Keratinocyte (primary cell): ENCODE data around the gene PLEKHA6. TPM values are rescaled to one million over a fixed set of nuclear protein-coding genes. Genes with fewer than 3 reads are reported as not detected.

Experiments
- DNase-seq: peaks from one replicate; pipeline ENCODE4 v3.0.0-alpha.2; 2011; ENCODE audit warnings: low read depth, missing footprints, low spot score
- FAIRE-seq: peaks from 2 replicates; lab custom pipeline; 2011; peaks lifted over from hg19 to GRCh38; lab: Jason Lieb, UNC
- H2AFZ ChIP-seq: 2 replicates; pipeline ENCODE4 v1.6.0; 2012; ENCODE audit warnings: low read length, control low read depth, inconsistent platforms; ENCODE audit not compliant: control insufficient read depth
- H3K27ac ChIP-seq: 2 replicates; pipeline ENCODE4 v1.5.1; 2011; ENCODE audit warnings: low read length; ENCODE audit not compliant: control insufficient read depth, insufficient read depth
- H3K27me3 ChIP-seq: 3 replicates; pipeline ENCODE4 v1.6.0; 2011; ENCODE audit warnings: low read length; ENCODE audit not compliant: control insufficient read depth, insufficient read depth; ENCODE audit errors: extremely low read depth
- H3K36me3 ChIP-seq, 2 experiments: 2 replicates in 1 of 2; 3 replicates in 1 of 2; pipeline ENCODE4 v1.5.1; 2011; ENCODE audit warnings: low read length in 2 of 2, mild to moderate bottlenecking in 1 of 2; ENCODE audit not compliant: control insufficient read depth in 2 of 2, insufficient read depth in 2 of 2; ENCODE audit errors: extremely low read depth in 1 of 2
- H3K4me1 ChIP-seq: 3 replicates; pipeline ENCODE4 v1.5.1; 2011; ENCODE audit warnings: low read length; ENCODE audit not compliant: control insufficient read depth, insufficient read depth; ENCODE audit errors: extremely low read depth
- H3K4me2 ChIP-seq: 3 replicates; pipeline ENCODE4 v1.6.0; 2011; ENCODE audit warnings: low read depth, low read length; ENCODE audit not compliant: control insufficient read depth, insufficient read depth; ENCODE audit errors: extremely low read depth
- H3K4me3 ChIP-seq, 3 experiments: fragments of 200-600 bp in 1 of 3; sonication (generic) in 1 of 3; 2 replicates in 2 of 3; 3 replicates in 1 of 3; pipeline ENCODE4 v1.5.1; 2011 to 2016; ENCODE audit warnings: low read length in 3 of 3, mild to moderate bottlenecking in 3 of 3, control low read depth in 2 of 3, inconsistent platforms in 1 of 3, low read depth in 1 of 3, mixed read lengths in 1 of 3, mixed run types in 1 of 3, moderate library complexity in 1 of 3; ENCODE audit not compliant: control insufficient read depth in 2 of 3, insufficient read depth in 2 of 3; ENCODE audit errors: extremely low read depth in 1 of 3
- H3K79me2 ChIP-seq: 2 replicates; pipeline ENCODE4 v1.6.0; 2012; ENCODE audit warnings: low read length; ENCODE audit not compliant: control insufficient read depth, insufficient read depth
- H3K9ac ChIP-seq: 3 replicates; pipeline ENCODE4 v1.6.0; 2011; ENCODE audit warnings: low read length; ENCODE audit not compliant: control insufficient read depth, insufficient read depth; ENCODE audit errors: extremely low read depth
- H3K9me1 ChIP-seq: 3 replicates; pipeline ENCODE4 v1.6.0; 2011; ENCODE audit warnings: low read length; ENCODE audit not compliant: control insufficient read depth, insufficient read depth; ENCODE audit errors: extremely low read depth
- H3K9me3 ChIP-seq: 2 replicates; pipeline ENCODE4 v1.5.1; 2012; ENCODE audit warnings: low read depth, low read length; ENCODE audit not compliant: control insufficient read depth
- H4K20me1 ChIP-seq: 3 replicates; pipeline ENCODE4 v1.6.0; 2011; ENCODE audit warnings: low read length; ENCODE audit not compliant: control insufficient read depth, insufficient read depth; ENCODE audit errors: extremely low read depth
- CTCF ChIP-seq, 3 experiments: IDR thresholded peaks in 1 of 3; conservative IDR thresholded peaks in 1 of 3; optimal IDR thresholded peaks in 1 of 3; 2 replicates in 2 of 3; 3 replicates in 1 of 3; pipeline versions ENCODE3 to v1.5.1; 2011; ENCODE audit warnings: low read length in 3 of 3, mild to moderate bottlenecking in 3 of 3, moderate library complexity in 2 of 3, control low read depth in 1 of 3, inconsistent platforms in 1 of 3; ENCODE audit not compliant: insufficient read depth in 2 of 3; ENCODE audit errors: extremely low read depth in 1 of 3
- EZH2 ChIP-seq: IDR thresholded peaks from one replicate; pipeline ENCODE4 v1.6.1; 2012; ENCODE audit warnings: inconsistent platforms, mild to moderate bottlenecking, low read length, moderate library complexity
- dilution Hi-C: fragments of 300-500 bp; cut with MboI; formaldehyde crosslinking; loops from one replicate; pipeline ENCODE4 v1.7.0; 2020; ENCODE audit warnings: low sequenced_read_pairs; ENCODE audit not compliant: extremely low pct_ligation_motif_present
- polyA plus RNA-seq, 5 experiments: library from polyadenylated mRNA; depleted of rRNA in 3 of 5; stranded (reverse) in 3 of 5; stranded (forward) in 1 of 5; unstranded in 1 of 5; fragments of >200 nt; gene quantifications; 1 replicate in 1 of 5; 2 replicates in 3 of 5; 3 replicates in 1 of 5; pipeline versions ENCODE4 v1.2.1 to v1.2.3, GENCODE V29; 2011 to 2012; ENCODE audit warnings: missing spikeins in 2 of 5, low read depth in 1 of 5, low replicate concordance in 1 of 5

PLEKHA6 gene
- polyA plus RNA-seq, 1 donor (not counting 4 experiments of a cell fraction or from before 2014, with no cell fraction given): 1.5 TPM

- no peak for FAIRE-seq
- no peak overlapping the region for H3K9ac ChIP-seq
- no peaks in the 10 kb centered on the region for H3K79me2 ChIP-seq
- H3K4me1 ChIP-seq: peaks cover 3% of the 10 kb centered on the region
- no peak for TF ChIP-seq CTCF (optimal IDR thresholded peaks at IDR 0.05 in 1 of 3, IDR thresholded peaks at IDR 0.05 in 1 of 3, conservative IDR thresholded peaks at IDR 0.05 in 1 of 3; ENCODE audit: extremely low read depth in 1 of 3, insufficient read depth in 2 of 3, low read length in 3 of 3)
- no peak for TF ChIP-seq EZH2
- H4K20me1 ChIP-seq: no peaks in the 10 kb centered on the region
- H3K36me3 ChIP-seq: peaks cover 0 to 8% of the 10 kb centered on the region in 2 experiments
- no peak overlapping the region for H3K27ac ChIP-seq
- dilution Hi-C loops: no loop called here
- no peak for DNase-seq
- no peaks in the 10 kb centered on the region for H3K9me3 ChIP-seq
- H3K9me1 ChIP-seq: no peaks in the 10 kb centered on the region
- H3K4me2 ChIP-seq: no peak overlapping the region
- H2AFZ ChIP-seq: no peak overlapping the region
- H3K27me3 ChIP-seq: no peaks in the 10 kb centered on the region
- no peak overlapping the region for H3K4me3 ChIP-seq
Measured at GRCh38 chr1:204242920-204243319, 116.8 kb downstream of the PLEKHA6 start.

GRCh38 chr1:204241914-204242313, 117.8 kb downstream of the PLEKHA6 start:
- TF ChIP-seq EZH2 (no peak), CTCF (optimal IDR thresholded peaks at IDR 0.05 in 1 of 3, IDR thresholded peaks at IDR 0.05 in 1 of 3, conservative IDR thresholded peaks at IDR 0.05 in 1 of 3; ENCODE audit: extremely low read depth in 1 of 3, insufficient read depth in 2 of 3, low read length in 3 of 3) (no peak)
- H3K36me3 ChIP-seq: peaks cover 0 to 8% of the 10 kb centered on the region in 2 experiments
- dilution Hi-C loops: no loop called here
- no peaks in the 10 kb centered on the region for H3K27me3 ChIP-seq
- no peak overlapping the region for H3K4me2 ChIP-seq
- FAIRE-seq: no peak
- DNase-seq: no peak
- H3K4me1 ChIP-seq: peaks cover 3% of the 10 kb centered on the region
- H3K9me3 ChIP-seq: no peaks in the 10 kb centered on the region
- no peak overlapping the region for H3K9ac ChIP-seq
- no peaks in the 10 kb centered on the region for H3K9me1 ChIP-seq
- no peak overlapping the region for H2AFZ ChIP-seq
- no peaks in the 10 kb centered on the region for H3K79me2 ChIP-seq
- no peaks in the 10 kb centered on the region for H4K20me1 ChIP-seq
- no peak overlapping the region for H3K4me3 ChIP-seq
- no peak overlapping the region for H3K27ac ChIP-seq
